HG03139 (cell line): ENCODE measurements around the gene LDOC1.
"Not testable (repeated sequence)": the region's sequence is repeated elsewhere in the genome, so short reads cannot be mapped to it uniquely, and the experiment has no call there.

Experiments used
- ATAC-seq: cut with Tn5 transposase; IDR thresholded peaks from one replicate; pipeline ENCODE4 v1.9.1; 2021; ENCODE audit not compliant: unreplicated experiment

LDOC1 gene

DNA sequence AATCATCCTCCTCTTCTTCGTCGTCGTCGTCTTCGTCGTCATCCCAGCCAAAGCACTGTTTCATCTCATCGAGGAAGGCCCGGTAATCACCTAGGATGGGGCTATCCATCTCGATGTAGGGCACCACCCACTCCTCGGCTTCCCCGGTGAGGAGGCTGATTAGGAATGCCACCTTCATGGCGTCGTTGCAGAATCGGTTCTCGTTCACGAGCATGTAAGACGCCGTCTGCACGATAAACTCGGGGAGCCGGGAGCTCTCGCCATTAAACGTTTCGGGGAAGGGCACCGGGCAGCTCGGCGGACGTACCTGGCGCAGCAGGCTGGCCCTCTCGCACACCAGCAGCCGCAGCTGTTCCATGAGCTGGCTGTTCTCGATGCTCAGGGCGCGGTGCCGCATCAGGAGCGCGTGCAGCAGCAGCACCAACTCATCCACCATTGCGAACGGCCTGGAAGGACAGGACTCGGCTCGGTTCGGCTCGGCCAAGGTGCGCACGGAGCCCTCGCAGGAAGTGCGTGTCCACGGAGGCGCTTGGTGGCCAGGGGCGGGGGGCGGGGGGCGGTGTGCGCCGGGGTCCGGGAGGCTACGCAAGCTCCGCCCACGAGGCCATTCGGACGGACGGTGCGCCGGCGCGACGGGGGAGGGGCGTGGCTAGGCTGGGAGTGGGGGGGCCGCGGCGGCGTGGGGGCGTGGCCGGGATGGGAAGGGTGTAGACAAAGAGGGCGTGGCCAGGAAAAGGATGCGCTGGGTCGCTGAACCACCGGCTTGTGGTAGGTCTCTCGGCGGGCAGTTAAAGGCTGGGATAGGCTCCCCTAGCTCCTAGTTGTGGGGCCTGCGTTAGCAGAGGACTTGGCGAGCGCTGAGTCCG, at the start of gene LDOC1:
Gene LDOC1 (minus strand): TSS at position 544 of the 866 bp plus-strand sequence. CDS start 108 bp downstream, at position 436.
- ATAC-seq = no peak

DNA sequence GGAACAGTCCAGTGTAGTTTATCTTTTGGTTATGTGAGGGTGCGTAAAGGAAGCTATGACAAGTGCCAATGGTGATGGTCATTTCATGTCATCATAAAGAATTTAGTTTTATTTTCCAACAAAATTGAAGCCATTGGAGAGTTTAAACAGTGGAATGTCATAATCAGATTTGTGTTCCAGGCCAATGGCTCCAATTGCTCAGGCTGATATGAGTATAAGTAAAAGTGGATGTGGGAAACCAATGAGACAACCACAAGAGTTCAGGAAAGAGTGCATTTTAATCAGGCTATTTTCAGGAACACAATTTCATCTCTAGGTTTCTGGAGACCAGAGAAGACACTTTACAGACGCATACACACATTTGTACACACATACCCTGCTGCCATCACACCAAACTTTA, 44.7 kb upstream of the LDOC1 start:
- ATAC-seq = no peak

DNA sequence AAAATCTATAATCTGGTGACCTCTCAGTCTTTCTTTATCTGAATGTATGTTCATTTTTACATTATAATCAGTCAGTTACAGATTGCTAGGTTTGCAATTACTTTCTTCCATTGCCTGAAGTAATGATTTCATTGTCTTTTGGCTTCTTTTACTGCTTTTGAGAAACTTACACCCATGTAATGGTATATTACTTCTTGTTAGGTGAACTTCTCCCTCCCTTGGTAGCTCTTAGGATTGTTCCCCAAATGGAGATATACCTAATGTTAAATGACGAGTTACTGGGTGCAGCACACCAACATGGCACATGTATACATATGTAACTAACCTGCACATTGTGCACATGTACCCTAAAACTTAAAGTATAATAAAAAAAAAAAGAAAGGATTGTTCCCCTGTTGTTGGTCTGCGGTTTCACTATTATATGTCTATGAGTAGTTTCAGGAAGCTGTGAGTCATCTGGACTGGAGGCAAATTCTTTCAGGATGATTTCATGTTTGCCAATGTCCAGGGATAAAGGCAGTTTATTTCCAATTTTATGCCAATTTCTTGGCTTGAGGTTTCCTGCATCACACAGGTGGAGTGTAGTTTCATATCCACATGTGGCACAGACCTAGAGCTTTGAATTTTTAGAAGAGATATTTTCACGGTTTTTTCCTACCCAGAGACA, 43.5 kb upstream of the LDOC1 start:
- ATAC-seq = no peak

DNA sequence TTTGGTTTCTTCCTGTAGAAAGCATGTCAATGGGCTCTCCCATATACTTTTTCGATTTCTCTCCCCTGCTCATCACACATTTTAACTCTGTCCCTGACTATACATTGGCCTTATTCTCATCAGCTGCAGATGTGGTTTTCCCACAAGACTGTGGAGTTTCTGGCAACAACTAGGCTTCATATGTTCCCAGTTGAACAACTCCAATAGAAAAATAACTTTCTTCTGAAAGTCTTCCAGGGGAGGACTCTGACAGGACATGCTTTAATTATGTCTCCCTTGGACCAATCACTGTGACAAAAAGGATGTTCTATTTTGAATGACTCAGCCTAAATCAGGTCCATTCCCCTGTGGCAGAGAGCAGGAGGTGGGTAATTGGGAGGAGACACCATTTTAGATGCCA, 37.3 kb upstream of the LDOC1 start:
- no peak for ATAC-seq

DNA sequence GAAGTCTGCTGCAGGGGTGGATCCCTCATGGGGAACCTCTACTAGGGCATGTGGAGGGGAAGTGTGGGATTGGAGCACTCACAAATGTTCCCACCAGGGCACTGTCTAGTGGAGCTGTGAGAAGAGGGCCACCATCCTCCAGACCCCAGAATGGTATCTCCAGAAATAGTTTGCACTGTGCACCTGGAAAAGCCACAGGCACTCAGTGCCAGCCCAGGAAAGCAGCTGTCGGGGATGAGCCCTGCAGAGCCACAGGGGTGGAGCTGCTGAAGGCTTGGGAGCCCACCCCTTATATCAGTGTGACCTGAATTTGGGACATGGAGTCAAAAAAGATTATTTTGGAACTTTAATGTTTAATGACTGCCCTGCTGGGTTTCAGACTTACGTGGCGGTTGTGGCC, 25.0 kb upstream of the LDOC1 start:
- ATAC-seq = no peak

DNA sequence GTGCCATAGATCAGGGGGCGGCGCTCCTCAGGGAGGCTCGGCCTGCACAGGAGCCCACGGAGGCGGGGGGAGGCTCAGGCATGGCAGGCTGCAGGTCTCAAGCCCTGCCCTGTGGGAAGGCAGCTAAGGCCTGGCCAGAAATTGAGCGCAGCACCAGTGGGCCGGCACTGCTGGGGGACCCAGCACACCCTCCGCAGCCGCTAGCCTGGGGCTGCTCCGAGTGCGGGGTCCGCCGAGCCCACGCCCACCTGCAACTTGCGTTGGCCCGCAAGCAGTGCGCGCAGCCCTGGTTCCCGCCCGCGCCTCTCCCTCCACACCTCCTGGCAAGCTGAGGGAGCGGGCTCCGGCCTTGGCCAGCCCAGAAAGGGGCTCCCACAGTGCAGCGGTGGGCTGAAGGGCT, 11.6 kb upstream of the LDOC1 start:
- ATAC-seq = not testable (repeated sequence)

DNA sequence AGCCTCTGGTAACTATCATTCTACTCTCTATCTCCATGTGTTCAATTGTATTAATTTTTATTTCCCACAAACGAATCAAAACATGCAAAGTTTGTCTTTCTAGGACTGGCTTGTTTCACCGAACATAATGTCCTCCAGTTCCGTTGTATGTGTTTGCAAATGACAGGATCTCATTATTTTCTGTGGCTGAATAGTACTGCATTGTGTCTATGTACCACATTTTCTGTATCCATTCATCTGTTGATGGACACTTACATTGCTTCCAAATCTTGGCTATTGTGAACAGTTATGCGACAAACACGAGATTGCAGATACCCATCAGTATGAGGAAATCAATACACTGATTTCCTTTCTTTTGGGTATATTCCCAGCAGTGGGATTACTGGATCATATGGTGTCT, 8.4 kb upstream of the LDOC1 start:
- ATAC-seq = no peak

DNA sequence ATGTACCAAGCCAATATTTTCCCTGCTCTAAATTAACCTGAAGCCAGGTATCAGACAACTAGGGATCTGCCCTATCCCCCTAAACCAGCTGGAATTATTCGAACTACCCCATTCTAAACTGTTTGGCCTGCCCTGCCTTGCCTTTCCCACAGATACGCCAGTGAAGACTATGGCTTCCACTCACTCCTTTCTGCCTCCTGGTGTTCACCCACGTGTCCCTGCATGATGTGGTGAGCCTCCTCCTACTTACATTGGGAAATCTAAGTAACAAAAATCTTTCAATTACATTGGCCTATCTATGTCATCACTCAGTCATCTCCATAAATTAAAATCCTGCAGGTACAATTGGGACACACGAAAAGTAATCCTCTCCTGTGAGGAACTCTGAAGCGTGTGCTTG, 6.1 kb upstream of the LDOC1 start:
- ATAC-seq = no peak

DNA sequence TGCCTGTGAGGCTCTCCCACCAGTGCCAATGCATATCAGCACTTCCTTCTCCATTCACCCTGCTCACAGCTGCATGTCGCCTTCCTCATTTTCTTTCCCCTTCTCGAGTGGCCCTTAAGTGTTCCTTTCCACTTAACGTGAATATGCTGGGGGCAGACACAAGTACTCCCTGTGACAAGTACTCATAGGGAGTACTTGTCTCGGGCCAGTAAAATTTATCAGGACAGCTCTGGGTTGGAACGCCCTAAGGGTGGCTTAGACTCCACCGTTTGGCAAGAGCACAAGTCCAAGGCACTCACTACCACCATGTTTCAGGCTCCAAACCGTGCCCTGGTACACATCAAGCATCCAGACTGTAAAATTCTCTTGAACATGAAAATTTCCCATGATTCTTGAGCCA, 3.9 kb upstream of the LDOC1 start:
- ATAC-seq = no peak

DNA sequence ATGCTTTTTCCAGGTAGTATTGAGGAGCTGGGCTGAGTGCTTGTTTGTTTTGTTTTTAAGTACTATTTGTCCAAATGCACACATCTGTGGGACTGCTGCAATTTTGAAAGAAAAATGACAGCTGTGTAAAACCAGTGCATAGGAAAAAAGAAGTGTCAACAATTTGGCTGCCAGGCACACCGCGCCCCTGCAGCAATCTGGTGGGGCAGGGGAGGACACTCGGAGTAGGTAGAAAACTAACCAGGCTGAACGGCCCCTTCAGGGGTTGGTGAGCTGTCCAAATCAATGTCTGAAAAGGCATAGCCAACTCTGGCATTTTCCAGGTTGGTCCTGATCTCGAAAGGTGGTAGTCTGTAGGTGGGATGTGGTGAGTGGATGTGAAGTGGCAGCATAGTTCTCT, 1.1 kb downstream of the LDOC1 start:
- no peak for ATAC-seq

DNA sequence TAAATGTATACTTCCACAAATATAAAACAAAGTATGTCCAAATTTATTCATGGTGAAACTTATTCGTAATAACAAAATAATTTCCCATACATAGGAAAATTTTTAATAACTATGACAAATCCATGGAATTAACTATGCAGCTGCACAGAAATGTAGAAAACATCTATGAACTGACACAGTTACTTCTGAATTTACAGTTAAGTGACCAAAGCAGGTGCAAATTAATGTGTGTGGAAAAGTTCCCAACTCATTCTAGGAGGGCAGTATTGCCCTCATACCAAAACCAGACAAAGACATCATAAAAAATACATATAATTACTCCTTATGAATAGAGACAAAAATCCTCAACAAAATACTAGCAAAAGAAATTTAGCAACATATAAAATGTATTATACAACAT, 12.5 kb downstream of the LDOC1 start:
- ATAC-seq = no peak

DNA sequence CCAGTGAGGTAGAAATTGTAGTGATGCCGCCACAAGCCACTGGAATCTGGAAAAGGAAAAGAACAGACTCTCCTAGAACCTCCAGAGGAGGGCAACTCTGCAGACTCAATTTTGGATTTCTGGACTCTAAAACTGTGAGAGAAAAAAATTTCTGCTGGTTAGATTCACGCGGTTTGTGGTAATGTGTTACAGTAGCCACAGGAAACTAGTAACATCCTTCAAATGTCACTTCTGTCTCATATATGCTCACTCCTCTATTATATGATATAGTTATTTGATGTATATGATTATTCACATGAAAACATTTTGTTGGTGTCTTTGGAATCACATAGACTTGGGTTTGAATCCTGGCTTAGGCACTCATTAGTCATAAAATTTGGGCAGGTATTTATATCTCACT, 18.8 kb downstream of the LDOC1 start:
- no peak for ATAC-seq

DNA sequence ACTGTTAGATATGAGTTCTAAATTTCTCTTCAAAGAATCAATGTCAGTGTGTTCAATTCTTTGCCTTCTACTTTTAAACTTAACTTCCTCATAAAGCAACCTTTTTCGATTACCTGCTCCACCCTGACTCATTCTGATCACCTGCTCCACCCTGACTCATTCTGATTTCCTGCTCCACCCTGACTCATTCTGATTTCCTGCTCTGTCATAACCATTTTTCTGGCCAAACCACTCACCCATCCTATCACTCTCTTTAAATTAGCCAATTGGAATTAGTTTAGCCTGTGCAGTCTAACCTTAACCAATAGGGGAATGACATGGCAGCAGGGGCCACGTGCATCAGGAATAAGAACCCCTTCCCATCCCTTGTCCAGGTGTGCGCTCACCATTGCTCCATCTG, 21.7 kb downstream of the LDOC1 start:
- not testable (repeated sequence) for ATAC-seq

DNA sequence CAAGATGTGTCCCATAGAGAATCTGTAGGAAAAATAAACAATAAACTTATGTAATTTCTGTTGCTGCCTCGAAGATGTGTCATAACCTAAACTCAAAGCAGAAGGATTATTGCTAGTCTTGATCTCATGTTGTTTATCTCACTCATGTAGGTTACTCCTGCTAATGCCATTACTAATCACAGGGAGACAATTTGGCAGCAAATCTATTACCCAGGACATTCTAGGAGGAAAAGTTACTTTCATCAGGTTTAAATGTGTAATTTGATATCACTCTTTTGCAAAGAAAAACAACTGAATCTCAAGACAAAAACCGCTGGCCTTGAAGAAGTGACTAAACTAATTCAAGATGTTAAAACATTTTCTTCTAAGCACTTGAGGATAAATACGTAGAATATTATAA, 34.0 kb downstream of the LDOC1 start:
- no peak for ATAC-seq

DNA sequence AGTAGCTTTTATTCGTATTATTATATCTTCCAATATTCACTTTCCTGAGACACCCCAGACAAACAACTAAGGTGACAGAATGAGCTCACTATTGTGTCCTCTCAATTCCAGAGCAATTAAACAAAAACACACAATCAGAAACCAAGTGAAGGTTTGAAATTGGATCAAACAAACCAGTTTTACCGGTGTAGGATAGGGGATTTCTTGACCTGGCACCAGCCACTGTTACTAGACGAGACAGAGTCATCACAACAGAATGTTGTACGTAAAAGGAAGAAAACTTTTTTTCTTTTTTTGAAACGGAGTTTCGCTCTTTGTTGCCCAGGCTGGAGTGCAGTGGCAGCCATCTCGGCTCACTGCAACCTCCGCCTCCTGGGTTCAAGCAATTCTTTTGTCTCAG, 43.7 kb downstream of the LDOC1 start:
- no peak for ATAC-seq

DNA sequence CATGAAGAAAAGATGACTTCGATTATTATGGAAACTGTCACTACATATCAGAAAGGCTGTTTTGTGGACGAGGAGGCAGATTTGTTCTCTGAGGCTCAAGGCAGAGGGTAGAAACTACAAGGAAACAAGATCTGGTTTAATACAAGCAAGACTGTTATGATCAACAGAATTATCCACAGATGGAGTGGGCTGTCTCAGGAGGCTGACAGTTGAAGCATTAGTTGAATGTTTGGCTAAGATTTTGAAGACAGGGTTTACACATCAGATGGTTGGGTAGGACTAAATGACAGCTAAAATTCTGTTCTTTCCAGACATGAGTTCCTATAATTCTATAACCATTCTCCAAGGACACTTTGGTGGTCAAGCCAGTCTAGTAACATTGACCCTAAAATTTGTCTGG, 49.8 kb downstream of the LDOC1 start:
- no peak for ATAC-seq
